ENCODE results near the gene KCNQ1OT1.

Gene KCNQ1OT1

DNA sequence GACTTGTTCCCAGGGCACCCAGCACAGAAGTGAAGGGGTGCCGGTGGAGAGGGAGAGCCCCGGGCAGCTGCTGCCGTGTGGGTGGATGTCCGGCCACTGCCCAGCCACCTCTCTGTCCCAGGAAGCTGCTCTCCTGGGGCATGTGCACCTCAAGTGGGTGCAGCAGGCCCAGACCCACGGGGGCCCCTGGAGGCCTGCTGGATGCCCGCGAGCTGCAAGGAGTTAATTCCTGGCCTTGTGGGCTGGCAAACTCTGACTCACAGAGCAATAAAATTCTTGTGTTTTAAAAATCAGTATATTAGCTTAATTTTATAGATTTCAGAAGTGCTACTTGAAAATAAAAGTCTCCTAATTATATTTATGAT is 37.4 kb upstream of the KCNQ1OT1 start:
- no peak for DNase-seq (ENCODE audit: low read depth)

DNA sequence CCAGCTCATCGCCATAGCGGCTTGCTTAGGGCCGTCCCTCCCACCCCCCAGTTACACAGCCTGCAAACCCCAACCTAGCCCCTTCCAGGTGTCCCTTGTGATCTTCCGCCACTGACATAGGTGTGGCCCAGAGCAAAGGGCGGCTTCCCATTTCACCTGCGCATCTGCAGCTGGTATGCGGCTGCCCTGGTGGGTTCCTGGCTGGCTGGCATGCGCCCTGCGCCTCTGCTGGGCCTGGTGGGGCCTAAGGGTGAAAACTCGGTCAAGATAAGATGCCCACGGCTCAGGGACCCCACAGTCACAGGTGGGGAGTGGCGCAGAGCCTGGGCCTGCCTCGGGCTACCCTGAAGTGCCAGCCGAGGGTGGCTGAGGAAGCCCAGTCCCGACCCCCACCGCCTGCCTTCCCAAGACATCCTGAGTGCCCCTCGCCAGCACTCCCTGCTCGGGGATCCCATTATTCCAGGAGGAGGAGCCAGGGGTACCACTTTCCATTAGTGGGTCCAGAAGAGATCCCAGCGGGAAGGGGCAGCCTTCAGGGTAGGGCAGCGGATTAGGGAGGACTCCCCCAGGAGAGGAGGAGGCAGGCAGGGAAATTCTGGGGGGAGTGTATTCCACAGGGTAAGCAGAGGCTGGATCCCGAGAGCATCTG is 36.9 kb upstream of the KCNQ1OT1 start:
- DNase-seq (ENCODE audit: low read depth): no peak

GRCh38 chr11:2735053-2735589 is 35.3 kb upstream of the KCNQ1OT1 start:
- no peak for DNase-seq (ENCODE audit: low read depth)

DNA sequence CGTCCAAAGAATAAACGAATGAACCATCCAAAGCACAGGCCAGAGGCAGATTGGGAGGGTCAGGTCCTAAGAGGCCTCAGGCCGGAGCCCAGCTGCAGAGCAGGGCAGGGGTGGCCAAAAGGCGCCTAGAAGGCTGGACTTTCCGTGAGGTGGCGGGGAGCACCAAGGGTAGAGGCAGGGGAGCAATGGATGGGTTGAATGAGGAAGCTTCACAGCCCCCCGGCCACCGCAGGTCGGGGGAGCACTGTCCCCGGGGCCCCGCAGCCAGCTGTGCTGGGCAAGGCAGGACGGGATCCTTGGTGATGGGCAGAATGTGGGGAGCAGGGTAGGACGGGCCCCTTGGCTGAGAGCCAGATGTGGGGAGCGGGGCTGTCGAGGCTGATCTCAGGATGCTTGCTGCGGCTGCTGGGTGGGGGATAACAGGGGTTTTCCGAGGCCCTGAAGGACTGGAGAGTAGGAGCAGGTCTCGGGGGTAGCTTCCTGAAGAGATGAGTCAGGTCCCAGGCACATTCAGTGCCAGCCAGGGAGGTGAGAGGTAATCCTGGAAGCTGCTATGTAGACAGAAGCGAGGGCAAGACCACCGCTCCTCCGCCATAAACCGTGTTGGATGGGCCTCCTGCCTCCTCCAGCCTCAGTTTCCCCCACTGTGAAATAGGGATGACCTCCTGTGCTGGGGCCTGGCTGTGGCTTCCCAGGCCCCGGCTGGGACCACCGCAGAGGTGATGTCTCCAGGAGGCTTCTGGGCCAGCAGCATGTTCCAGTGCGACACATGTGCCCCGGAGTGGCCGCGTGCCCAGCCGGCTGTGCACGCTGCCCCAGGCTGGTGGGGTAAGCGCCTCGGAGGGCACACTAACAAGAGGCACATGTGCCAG is 34.6 kb upstream of the KCNQ1OT1 start:
- DNase-seq (ENCODE audit: low read depth): no peak

DNA sequence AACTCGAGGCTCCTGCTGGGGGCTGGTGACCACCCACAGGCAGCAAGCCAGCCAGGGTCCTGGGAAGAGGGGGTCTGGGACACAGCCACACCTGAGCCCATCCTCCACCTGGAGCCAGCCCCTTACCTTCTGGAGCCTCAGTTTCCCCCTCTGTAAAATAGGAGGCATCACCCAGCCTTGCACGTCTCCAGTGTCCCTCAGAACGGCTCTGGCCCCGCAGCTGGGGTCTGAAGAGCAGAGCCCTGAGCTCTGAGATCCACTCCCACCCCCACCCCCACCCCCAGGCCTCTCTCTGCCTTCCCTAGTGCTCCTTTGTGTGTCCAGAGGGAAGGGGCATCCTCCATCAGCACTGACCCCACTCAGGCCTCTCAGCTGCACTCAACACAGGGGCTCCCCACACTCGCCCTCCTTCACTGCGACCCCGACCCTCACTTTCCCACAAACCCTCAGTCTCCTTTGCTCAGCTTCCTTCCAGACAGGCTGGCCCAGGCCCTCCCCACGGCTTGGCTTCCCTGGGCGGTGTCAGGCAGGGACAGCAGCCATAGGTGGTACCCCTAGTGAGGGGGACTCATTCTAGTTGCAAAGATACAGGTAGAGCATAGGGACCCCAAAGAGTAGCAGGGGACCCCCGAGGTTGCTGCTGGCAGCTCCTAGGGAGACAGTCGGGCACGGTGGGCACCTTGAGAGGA is 33.3 kb upstream of the KCNQ1OT1 start:
- no peak for DNase-seq (ENCODE audit: low read depth)

GRCh38 chr11:2732261-2732939 is 32.6 kb upstream of the KCNQ1OT1 start:
- no peak for DNase-seq (ENCODE audit: low read depth)

- no peak for DNase-seq (ENCODE audit: low read depth)
Observed at GRCh38 chr11:2731130-2732125, 31.6 kb upstream of the KCNQ1OT1 start.

- DNase-seq (ENCODE audit: low read depth): no peak
Observed at GRCh38 chr11:2730272-2731129, 30.7 kb upstream of the KCNQ1OT1 start.

DNA sequence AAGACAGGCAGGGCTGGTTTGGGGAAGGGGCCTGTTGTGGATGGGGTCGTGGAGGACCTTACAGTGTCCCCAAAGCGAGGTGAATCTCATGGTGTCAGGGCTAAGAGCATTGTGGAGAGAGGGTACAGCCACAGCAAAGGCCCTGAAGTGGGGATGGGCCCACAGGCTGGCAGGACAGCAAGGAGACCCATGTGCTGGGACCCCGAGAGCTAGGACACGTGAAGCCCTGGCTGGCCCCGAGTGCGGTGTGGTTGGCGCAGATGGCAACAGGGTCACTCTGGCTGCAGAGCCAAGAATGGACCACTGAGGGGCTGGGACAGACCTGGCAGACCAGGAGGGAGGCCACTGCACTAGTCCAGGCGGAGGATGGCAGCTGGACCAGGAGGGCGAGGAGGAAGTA is 30.0 kb upstream of the KCNQ1OT1 start:
- no peak for DNase-seq (ENCODE audit: low read depth)

DNA sequence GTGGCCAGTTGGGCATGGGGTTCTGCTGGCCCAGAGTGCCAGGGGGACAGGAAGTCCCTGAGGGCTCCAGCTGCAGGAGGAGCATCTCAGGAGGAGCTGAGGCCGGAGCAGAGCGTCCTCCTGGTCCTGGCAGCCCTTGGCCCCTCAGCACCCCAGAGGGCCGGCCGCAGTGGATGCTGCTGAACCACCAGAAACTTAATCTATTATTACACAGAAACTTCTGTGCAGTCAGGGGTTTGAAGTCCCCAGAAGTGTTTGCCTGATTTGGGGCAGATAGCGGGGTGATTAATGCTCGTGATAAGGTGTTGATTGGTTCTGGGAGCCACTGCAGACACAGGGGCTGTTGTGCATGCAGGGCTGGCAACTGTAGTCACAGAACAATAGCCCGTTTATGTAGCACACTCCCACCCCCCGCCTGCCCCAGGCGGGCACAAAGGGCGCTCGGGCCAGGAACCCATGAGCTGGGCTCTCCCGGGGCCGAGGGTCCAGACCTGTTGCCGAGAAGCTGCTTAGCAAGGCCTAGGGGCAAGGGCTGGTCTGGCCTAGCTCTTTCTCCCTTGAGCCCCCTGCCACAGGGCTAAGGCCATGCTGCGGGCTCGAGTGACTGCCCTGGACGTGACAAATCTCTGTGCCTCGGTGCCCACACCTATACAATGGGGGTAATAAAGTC is 29.0 kb upstream of the KCNQ1OT1 start:
- no peak for DNase-seq (ENCODE audit: low read depth)

DNA sequence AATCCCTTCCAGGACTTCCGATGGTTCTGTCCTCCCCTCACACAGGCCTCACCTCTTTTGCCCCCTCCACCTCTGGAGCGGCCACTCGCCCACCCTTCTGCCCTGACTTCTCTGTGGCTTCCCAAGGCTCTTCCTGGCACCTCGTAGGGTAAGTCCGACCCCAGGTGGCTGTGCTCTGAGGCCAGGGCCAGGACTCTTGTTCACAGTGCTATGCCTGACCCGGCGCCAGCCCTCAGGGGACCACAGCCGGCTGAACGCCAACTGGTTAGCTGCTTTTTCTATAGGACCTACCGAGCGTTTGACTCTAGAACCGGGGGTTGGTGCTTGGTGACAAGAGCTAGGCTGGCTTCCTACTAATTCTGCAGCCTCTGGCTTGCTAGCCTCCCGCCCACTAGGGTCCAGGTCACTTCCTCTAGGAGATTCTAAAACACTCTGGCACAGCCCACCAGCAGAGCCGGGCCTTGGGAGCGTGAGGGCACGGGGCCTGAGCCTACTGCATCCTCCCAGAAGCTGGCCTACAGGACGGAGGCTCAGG is 28.4 kb upstream of the KCNQ1OT1 start:
- DNase-seq (ENCODE audit: low read depth): no peak

GRCh38 chr11:2726964-2727363 is 27.2 kb upstream of the KCNQ1OT1 start:
- DNase-seq (ENCODE audit: low read depth): no peak

GRCh38 chr11:2725368-2726300 is 25.8 kb upstream of the KCNQ1OT1 start:
- no peak for DNase-seq (ENCODE audit: low read depth)

DNA sequence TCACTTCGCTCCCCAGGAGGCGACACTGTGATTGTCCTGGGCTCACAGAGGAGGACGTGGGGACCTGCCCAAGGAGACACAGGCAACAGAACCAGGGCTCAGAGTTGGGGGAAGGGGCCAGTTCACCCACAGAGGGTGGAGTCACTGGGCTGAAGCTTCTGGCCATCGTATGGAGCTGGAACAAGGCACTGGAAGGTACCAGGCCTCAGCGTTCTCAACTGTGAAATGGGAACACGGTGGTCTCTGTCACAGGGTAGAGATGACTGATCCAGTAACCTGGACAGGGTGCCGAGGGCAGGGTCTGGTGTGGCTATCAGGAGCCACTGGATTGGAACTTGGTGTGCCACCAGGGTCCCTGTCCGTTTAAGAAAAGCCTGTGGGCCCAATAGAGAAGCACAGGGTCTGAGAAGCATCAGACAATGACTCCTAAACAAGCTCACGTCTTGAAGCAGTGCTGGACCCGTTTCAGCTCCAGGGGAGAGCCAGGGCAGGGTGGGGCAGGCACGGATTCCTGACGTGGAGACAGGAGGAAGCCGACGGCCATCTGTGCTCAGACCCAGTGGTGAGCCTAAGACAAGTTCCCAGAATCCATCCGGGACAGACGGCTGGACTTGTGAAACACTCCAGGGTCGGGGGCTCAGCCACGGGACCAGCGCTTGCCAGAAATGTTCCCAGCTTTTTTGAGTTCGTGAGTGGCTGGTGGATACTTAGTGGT is 25.0 kb upstream of the KCNQ1OT1 start:
- no peak for DNase-seq (ENCODE audit: low read depth)

GRCh38 chr11:2724104-2724503 is 24.3 kb upstream of the KCNQ1OT1 start:
- no peak for DNase-seq (ENCODE audit: low read depth)

DNA sequence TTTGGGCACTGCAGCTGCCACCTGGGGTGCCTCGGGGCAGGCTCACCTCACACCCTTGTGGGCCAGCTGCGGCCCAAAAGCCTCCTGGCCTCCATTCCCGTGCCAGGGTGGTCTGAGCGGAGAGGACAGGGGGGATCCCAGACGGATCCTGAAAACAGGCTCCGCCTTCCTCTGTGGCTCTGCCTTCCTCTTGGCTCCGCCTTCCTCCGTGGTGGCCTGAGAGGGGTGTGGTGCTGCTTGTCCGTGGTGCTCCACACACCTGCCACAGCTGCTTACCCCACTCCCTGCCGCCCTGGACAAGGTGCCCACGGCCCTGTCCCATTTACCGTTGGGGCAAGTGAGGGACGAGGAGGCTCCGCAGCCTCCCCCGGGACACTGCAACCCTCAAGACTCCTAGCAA is 23.2 kb upstream of the KCNQ1OT1 start:
- no peak for DNase-seq (ENCODE audit: low read depth)

- DNase-seq (ENCODE audit: low read depth): no peak
Observed at GRCh38 chr11:2721210-2721916, 21.6 kb upstream of the KCNQ1OT1 start.
